ENCODE results near the gene IL1RAPL2.

DNA sequence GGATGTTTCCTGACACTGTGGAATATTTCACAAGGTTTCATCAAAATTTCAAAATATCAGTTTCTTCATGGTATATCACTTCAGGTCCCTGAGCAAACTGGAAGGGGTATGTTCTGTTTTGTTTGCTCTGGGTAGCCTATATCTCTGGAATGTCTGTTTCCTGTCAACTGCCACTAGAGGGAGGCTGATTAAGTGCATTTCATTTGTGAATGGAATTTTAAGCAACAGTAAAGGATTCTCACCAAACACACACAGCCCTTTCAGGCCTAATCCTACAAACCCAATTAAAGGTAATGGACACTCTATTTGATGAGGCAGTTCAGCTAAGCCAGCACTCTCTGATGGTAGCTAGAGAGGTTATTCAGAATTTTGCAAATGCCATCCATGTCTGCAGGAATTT, 347.3 kb downstream of the IL1RAPL2 start:
- no peak for TF ChIP-seq POLR2A (IDR thresholded peaks at IDR 0.05; ENCODE audit: low read length)
- TF ChIP-seq CTCF (IDR thresholded peaks at IDR 0.05), result no peak
